HG03460 (cell line): Measurements from ENCODE around the gene COL4A2.

Source experiments
- ATAC-seq: cut with Tn5 transposase; IDR thresholded peaks from one replicate; pipeline ENCODE4 v1.9.1; 2021; ENCODE audit not compliant: unreplicated experiment

The COL4A2 gene

GRCh38 chr13:110548891-110549794, 242.1 kb downstream of the COL4A2 start:
- ATAC-seq, result no peak

DNA sequence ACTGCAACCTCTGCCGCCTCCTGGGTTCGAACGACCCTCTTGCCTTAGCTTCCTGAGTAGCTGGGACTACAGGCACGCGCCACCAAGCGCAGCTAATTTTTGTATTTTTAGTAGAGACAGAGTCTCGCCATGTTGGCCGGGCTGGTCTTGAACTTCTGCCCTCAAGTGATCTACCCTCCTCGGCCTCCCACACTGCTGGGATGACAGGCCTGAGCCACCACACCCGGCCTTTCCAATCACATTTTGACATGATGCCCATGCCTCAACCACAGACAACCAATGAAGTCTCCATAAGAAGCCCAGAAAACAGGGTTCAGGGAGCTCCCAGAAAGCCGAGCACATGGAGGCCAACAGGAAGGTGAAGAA, 242.7 kb downstream of the COL4A2 start:
- ATAC-seq, result no peak

DNA sequence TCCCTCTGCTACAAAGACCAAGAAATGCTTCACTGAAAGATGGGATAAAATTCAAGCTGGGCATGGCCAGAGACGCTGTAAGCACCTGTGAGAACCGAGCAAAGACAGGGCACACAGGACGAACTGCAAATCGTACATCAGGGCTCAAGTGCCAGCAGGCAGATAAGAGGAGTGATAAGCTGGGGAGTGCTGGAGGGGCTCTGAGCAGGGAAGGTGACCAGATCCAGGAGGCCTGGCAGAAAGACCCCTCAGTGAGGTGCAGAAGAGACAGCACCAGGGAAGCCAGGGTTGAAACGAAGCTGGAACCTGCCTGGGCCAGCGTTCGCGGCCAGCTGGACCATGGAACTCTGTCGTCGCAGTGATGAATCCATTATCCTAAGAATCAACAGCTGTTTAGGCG, 244.2 kb downstream of the COL4A2 start:
- no peak for ATAC-seq

DNA sequence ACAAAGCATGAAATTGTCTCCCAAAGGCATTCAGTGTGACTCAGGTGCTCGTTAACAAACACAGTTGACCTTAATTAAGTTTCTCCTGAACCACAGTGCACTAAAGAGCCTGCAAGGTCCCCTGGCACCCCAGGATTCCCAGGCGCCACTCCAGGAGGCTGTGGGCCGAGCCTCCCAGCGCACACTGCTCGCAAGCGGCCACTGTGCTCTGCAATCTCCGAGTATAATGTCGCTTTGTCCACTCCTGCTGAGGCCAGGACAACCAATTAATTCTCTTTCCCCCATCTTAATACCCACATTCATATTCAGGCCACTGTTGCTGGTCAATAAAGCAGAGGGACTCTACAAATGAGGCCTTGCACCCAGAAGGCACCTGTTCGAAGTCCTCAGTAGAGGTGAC, 245.7 kb downstream of the COL4A2 start:
- ATAC-seq, result no peak

- no peak for ATAC-seq
Observed at GRCh38 chr13:110553417-110553816, 246.3 kb downstream of the COL4A2 start.

DNA sequence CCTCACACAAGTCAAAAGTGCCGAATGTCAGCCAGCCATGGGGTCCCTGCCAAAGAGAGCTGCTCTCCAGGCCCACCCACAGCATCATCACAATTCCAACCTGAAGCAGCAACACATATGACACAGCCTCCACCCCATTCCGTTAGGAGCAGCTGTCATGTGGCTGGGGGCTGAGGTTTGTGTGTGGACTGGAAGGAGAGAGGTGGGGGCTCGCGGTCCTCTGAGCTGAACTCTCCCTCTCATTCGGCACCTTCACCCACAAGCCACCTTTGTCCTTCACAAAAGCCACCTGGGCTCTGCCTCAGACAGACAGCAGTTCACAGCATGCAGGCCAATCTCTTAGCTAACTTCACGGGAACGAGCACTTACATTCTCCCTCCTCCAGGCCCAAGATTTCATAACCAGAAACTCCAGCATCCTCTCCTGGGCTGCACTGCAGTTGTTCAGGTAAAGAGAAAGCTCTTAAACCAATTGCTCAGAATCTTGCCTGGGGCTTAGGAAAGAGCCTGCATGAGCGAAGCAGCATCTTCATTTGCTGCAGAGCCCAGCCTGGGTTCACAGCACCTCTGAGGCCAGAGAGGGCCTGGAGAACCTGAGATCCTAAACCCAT, 247.2 kb downstream of the COL4A2 start:
- ATAC-seq, result no peak

- no peak for ATAC-seq
Observed at GRCh38 chr13:110554946-110555345, 247.9 kb downstream of the COL4A2 start.

DNA sequence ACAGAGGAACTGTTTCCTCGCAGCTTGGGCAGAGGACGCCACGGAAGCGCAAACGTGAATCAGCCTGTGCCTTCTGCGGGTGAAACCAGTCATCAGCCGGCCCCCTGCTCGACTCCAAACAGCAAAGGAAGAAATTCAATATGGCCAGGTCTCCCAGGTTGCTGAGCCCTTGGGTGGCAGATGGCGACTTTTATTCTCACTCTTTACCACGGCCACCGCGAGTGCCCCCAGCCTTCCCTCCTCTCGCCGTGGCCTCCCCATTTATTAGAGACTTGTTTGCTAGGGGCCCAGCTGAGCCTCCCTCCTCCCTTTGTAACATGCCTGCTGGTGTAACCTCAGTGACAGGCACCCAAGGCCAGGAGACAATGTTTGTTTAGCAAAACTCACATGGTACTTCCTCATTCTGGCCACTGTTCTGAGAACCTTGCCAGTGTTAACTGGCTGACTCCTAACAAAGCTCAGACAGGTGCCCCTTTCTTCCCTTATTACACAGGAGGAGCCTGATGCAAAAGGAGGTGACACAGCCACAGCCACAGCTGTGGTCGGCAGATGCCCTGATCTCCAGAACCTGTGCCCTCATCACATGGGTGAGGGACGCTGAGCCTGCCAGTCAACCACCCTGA, 248.6 kb downstream of the COL4A2 start:
- ATAC-seq, result peak; percentile 53

- ATAC-seq, result no peak
Observed at GRCh38 chr13:110556224-110556606, 249.1 kb downstream of the COL4A2 start.

DNA sequence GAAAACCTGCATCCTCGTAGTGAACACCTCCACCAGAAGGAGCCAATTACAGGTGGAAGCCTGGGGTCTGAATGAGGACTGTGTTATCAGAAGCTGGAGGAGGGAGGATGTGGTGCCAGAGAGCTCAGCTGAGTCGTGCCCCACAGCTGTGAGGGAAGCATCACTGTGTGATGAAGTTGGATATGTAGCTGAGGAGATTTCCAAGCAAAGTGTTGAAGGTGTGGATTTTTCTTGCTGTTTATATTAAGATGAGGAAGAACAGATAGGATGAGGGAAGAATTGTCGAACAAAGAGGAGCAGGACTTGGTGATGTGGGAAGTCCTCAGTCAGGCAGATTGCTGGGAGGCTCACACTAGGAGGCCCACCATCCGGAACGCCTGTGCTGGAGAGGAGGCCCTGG, 250.0 kb downstream of the COL4A2 start:
- no peak for ATAC-seq

- ATAC-seq, result no peak
Observed at GRCh38 chr13:110557610-110558305, 250.7 kb downstream of the COL4A2 start.

- ATAC-seq, result no peak
Observed at GRCh38 chr13:110559429-110559943, 252.4 kb downstream of the COL4A2 start.

DNA sequence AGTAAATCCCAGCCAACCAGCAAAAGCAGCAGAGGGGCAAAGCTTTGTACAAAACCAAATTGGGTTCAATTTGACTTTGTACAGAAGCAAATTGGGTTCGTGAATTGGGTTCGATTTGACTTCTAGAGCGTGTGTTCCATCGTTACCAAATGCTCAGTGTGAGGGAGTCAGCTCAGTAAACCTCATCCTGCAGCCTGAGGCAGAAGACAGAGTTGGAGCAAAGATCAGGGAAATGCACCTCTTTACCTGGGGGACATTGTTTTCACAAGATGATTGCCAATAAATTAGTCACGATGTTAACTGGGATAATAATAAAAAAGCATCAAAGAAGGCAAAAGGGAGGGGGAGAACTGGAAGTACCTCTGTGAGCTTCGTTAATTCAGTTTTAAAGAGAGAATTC, 252.9 kb downstream of the COL4A2 start:
- ATAC-seq, result no peak

GRCh38 chr13:110560601-110561343, 253.7 kb downstream of the COL4A2 start:
- ATAC-seq, result no peak

DNA sequence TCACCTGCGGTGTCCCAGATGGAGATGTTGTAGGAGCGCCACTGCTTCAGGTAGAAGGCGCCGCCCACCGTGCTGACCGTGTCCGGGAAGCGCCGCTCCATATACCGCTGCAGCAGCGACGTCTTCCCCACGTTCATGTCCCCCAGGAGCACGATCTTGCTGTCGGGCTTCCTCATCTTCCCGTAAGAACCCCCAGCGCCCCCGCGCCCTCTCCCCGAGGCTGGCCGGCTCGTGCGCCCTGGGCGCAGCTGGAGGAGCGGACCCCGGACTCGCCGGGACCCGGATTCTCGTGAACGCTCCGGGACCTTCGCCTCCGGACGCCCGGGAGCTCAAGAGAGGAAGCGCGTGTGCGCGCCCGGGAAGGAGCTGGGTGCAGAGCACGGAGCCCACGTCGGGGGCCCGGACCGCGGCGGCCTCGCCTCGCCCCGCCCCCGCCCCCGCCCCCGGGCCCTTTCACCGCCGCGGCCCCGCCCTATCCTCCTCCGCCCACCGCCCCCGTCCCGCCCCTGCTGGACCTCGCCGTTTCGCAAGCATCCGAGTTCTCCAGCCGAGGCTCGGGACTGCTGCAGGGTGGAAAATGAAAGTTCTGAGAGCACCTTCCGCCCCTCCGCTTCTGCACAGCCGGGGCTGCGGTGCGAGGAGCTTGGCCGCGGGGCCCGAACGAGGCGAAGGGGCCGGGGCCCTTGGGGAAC, 254.4 kb downstream of the COL4A2 start, which contains the start of gene RAB20:
Gene RAB20 (minus strand): TSS at position 379 of the 692 bp plus-strand sequence. CDS start 203 bp downstream, at position 176.
- peak; percentile 69 for ATAC-seq

DNA sequence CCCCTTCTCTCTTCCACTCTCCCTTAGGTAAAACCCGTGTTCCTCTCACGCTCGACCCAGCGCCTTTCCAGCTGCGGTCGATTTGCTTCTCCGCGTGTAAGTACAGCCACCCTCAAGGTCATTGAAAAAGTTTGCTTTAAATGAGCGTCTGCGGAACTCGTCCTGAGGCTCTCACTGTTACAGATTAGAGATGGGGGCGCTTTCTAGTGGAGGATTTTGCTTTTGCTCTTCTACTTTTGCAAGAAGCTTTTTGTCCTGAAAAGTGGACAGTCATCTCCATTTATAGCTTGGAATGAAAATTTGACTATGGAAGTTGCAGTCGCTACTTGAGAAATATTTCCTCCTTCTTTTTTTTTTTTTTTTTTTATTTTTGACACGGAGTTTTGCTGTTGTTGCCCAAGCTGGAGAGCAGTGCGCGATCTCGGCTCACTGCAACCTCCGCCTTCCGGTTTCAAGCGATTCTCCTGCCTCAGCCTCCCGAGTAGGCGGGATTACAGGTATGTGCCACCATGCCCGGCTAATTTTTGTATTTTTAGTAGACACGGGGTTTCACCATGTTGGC, 255.0 kb downstream of the COL4A2 start:
- ATAC-seq, result no peak
